Measurements from ENCODE around the gene SUPT5H. TPM values are rescaled to one million over a fixed set of nuclear protein-coding genes. Genes with fewer than 3 reads are reported as not detected.
A peak's percentile ranks its signal among the peaks of the same experiment; 100 is the strongest.

Gene SUPT5H
- total and polyA plus RNA-seq, 2 of the 4 experiments (the other 2 are of a cell fraction): 75.3 to 116 TPM

GRCh38 chr19:39401549-39402345 is 43.6 kb upstream of the SUPT5H start:
- H2AFZ ChIP-seq (replicated peaks; ENCODE audit: low read length, poor library complexity): peak overlapping the region; percentile 79
- H3K9ac ChIP-seq (ENCODE audit: low read depth, low read length): peak overlapping the region; percentile 46
- no TSS peak for BruUV-seq (replicated peaks)
- in situ Hi-C loops (cut with MboI; ENCODE audit: low sequenced_read_pairs) (no loop called here), intact Hi-C loops (cut with micrococcal nuclease) (loop anchor here (2.0 kb wide), 1 partner anchor 131 kb away; the partner anchor contains the start of gene EID2B), dilution Hi-C loops (cut with HindIII; ENCODE audit: low sequenced_read_pairs, unreplicated experiment) (no loop called here)
- peaks cover 29% of the 10 kb centered on the region for H3K4me1 ChIP-seq (ENCODE audit: control insufficient read depth, insufficient read depth, low read length)
- peak overlapping the region; percentile 85 for H3K18ac ChIP-seq (ENCODE audit: low read depth, low read length)
- H4K91ac ChIP-seq (ENCODE audit: insufficient read depth, low read depth, low read length): peak overlapping the region; percentile 99
- peaks cover 0 to 58% of the 10 kb centered on the region in 2 experiments; a peak in 2 of 4 replicates for H3K79me1 ChIP-seq (ENCODE audit: low read depth in 1 of 2, low read length in 2 of 2)
- H3K56ac ChIP-seq (ENCODE audit: extremely low read depth, insufficient read depth, low read length): 0 out of 2 replicates have a peak overlapping the region, but pooled peaks have one; percentile 32
- H3K23ac ChIP-seq (ENCODE audit: low read depth, low read length): peak overlapping the region; percentile 94
- peak overlapping the region; percentile 95 for H3K27ac ChIP-seq (ENCODE audit: insufficient read depth, low read length)
- H3K36me3 ChIP-seq (ENCODE audit: control insufficient read depth, insufficient read depth, low read length): peaks cover 4% of the 10 kb centered on the region
- no peak overlapping the region for H3K4me3 ChIP-seq (ENCODE audit: insufficient read depth, low read depth, low read length)
- peak overlapping the region; percentile 62 for H3K4me2 ChIP-seq (ENCODE audit: low read depth, low read length)
- ChIA-PET POLR2A (ENCODE audit: unreplicated experiment) (interaction anchor here (1.3 kb wide), 1 partner anchor 9 kb away, joined by 3 read pairs; no protein-coding TSS in a partner anchor), CTCF (interaction anchor here (2.0 kb wide), 1 partner anchor 10 kb away, joined by 10 read pairs; the partner anchor contains the start of gene PLEKHG2)
- peak overlapping the region; percentile 97 for H3K4ac ChIP-seq (ENCODE audit: low read depth, low read length)
- H2AK5ac ChIP-seq (ENCODE audit: low read depth, low read length): peak overlapping the region; percentile 99
- peaks cover 18% of the 10 kb centered on the region for H4K20me1 ChIP-seq (ENCODE audit: insufficient read depth, low read length)
- no peaks in the 10 kb centered on the region for H3K27me3 ChIP-seq (ENCODE audit: control insufficient read depth, insufficient read depth, low read length)
- H3K9me3 ChIP-seq (ENCODE audit: control insufficient read depth, insufficient read depth, low read length): no peaks in the 10 kb centered on the region
- ATAC-seq (ENCODE audit: low read depth): no peak
- WGBS, 2 experiments (ENCODE audit: extremely low coverage in 2 of 2, insufficient read length in 1 of 2): 38% methylated on average over 9 of the region's 25 CpGs; no CpG with 5 or more reads in 1 of the 2 experiments
- peak overlapping the region; percentile 98 for H2BK120ac ChIP-seq (ENCODE audit: low read depth, low read length)
- peaks cover 11% of the 10 kb centered on the region for H3K9me1 ChIP-seq (ENCODE audit: insufficient read depth, low read length)
- peak overlapping the region; percentile 89; the same call in 2 of the 3 replicates for H2BK15ac ChIP-seq (ENCODE audit: low read depth, low read length)
- peak overlapping the region; percentile 70 for H4K5ac ChIP-seq (ENCODE audit: low read depth, low read length)
- H4K8ac ChIP-seq (ENCODE audit: low read depth in 2 of 2, low read length in 2 of 2): peak overlapping the region; percentile 66 to 90
- DNase-seq: peak; percentile 89
- H2BK5ac ChIP-seq (ENCODE audit: low read depth, low read length, poor library complexity, severe bottlenecking): peak overlapping the region; percentile 94
- H2BK20ac ChIP-seq (ENCODE audit: low read depth, low read length): peak overlapping the region; percentile 91
- peak overlapping the region; percentile 96 for H2AK9ac ChIP-seq (replicated peaks; ENCODE audit: low read depth, low read length, poor library complexity)
- H3K14ac ChIP-seq (replicated peaks; ENCODE audit: low read depth, low read length): peak overlapping the region; percentile 76
- TF ChIP-seq BHLHE40 (IDR thresholded peaks at IDR 0.05; ENCODE audit: low read depth, low read length) (peak; percentile 79), CEBPB (IDR thresholded peaks at IDR 0.05; ENCODE audit: low read depth, low read length) (peak; percentile 59), RCOR1 (IDR thresholded peaks at IDR 0.05; ENCODE audit: insufficient replicate concordance, low read length) (no peak), POLR2A (IDR thresholded peaks at IDR 0.05; ENCODE audit: low read depth, low read length) (no peak; the same call in none of the 2 replicates), CHD1 (IDR thresholded peaks at IDR 0.05; ENCODE audit: low read depth, low read length) (no peak), NFE2L2 (IDR thresholded peaks at IDR 0.05; ENCODE audit: low read depth, low read length) (peak; percentile 40; the same call in 1 of the 2 replicates), CTCF (conservative IDR thresholded peaks at IDR 0.05; ENCODE audit: low read depth, low read length) (no peak), SMC3 (IDR thresholded peaks at IDR 0.05; ENCODE audit: low read depth, low read length) (no peak), MAFK (IDR thresholded peaks at IDR 0.05; ENCODE audit: low read depth, low read length) (peak; percentile 34), RFX5 (IDR thresholded peaks at IDR 0.05; ENCODE audit: low read depth, low read length) (no peak), RAD21 (IDR thresholded peaks at IDR 0.05; ENCODE audit: low read length) (no peak), ELK1 (IDR thresholded peaks at IDR 0.05; ENCODE audit: borderline replicate concordance, low read depth, low read length) (no peak), FOS (IDR thresholded peaks at IDR 0.05; ENCODE audit: low read depth, low read length) (peak; percentile 77)
- TF ChIP-seq, protein P1, sequence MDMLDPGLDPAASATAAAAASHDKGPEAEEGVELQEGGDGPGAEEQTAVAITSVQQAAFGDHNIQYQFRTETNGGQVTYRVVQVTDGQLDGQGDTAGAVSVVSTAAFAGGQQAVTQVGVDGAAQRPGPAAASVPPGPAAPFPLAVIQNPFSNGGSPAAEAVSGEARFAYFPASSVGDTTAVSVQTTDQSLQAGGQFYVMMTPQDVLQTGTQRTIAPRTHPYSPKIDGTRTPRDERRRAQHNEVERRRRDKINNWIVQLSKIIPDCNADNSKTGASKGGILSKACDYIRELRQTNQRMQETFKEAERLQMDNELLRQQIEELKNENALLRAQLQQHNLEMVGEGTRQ (IDR thresholded peaks at IDR 0.05; ENCODE audit: low read depth, low read length): 0 out of 2 replicates have a peak, but pooled peaks have one; percentile 44
